ENCODE data around the gene GIPR. TPM values are rescaled to one million over a fixed set of nuclear protein-coding genes. Genes with fewer than 3 reads are reported as not detected.
"Not testable (repeated sequence)": the region's sequence is repeated elsewhere in the genome, so short reads cannot be mapped to it uniquely, and the experiment has no call there.

Gene GIPR
- total and polyA plus RNA-seq, 2 experiments from 2014 or later, result 0.42 to 1.2 TPM

DNA sequence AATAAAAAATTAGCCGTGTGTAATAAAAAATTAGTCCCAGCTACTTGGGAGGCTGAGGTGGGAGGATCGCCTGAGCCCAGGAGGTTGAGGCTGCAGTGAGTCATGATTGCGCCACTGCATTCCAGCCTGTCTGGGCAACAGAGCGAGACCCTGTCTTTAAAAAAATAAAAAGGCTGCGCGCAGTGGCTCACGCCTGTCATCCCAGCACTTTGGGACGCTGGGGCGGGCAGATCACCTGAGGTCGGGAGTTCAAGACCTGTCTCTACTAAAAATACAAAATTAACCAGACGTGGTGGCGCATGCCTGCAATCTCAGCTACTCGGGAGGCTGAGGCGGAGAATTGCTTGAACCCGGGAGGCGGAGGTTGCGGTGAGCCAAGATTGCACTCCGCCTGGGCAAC is 60.7 kb downstream of the GIPR start:
- Histone ChIP-seq H3K79me2 (replicated peaks; ENCODE audit: insufficient read depth) (peaks cover 67% of the 10 kb centered on the region), H4K20me1 (replicated peaks; ENCODE audit: insufficient read depth) (peaks cover 16% of the 10 kb centered on the region)
- not testable (repeated sequence) for H3K9me3 Mint-ChIP-seq; DNase-seq (ENCODE audit: low spot score); H3K36me3 Mint-ChIP-seq (ENCODE audit: low read depth); H3K4me1 Mint-ChIP-seq; H3K9me2 ChIP-seq (ENCODE audit: insufficient read depth); H3K4me2 ChIP-seq; H2AFZ ChIP-seq; H3K4me3 Mint-ChIP-seq; H3K27ac ChIP-seq (ENCODE audit: low read depth); H3K27ac Mint-ChIP-seq; H3K27me3 Mint-ChIP-seq (ENCODE audit: insufficient read depth, low read depth, poor library complexity); H3K36me3 ChIP-seq (ENCODE audit: insufficient read depth); H3K4me1 ChIP-seq (ENCODE audit: insufficient read depth); ATAC-seq; H3K4me3 ChIP-seq; H3K27me3 ChIP-seq (ENCODE audit: insufficient read depth); H3F3A ChIP-seq (replicated peaks; ENCODE audit: low read depth)

DNA sequence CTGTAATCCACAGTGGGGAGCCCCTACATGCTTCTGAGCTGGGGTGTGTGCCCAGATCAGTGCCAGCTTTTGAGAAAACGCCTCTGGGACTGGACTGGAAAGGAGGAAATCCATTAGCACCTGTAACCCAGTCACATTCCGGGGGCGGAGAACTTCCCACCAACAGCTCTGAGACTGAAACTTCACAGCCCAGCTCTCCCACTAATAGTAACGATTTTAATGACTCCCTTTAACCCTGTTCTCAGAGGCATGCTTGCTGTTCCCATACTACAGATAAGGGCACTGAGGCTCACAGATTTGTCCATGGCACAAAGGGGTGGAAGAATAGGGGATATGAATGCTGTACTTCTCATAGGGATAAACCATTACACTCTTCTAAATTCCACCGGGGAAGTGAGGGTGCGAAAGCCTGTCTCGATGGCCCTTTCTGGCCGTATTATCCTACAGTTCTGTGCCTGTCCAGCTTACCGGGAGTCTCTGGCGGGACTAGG is 61.8 kb downstream of the GIPR start:
- no peaks in the 10 kb centered on the region for H3K36me3 Mint-ChIP-seq (ENCODE audit: low read depth)
- H3K79me2 ChIP-seq (replicated peaks; ENCODE audit: insufficient read depth), result peaks cover 56% of the 10 kb centered on the region
- no peak overlapping the region for H2AFZ ChIP-seq
- no peaks in the 10 kb centered on the region for H3K27me3 ChIP-seq (ENCODE audit: insufficient read depth)
- H3K27ac Mint-ChIP-seq, result peak overlapping the region; percentile 85
- peaks cover 9% of the 10 kb centered on the region for H3K4me1 Mint-ChIP-seq
- peak overlapping the region; percentile 87 for H3K4me3 ChIP-seq
- H3K9me3 Mint-ChIP-seq, result no peaks in the 10 kb centered on the region
- peak overlapping the region; percentile 34; the same call in 1 of the 2 replicates for H3K27ac ChIP-seq (ENCODE audit: low read depth)
- no peaks in the 10 kb centered on the region for H3K36me3 ChIP-seq (ENCODE audit: insufficient read depth)
- H3K4me3 Mint-ChIP-seq, result peak overlapping the region; percentile 92
- DNase-seq (ENCODE audit: low spot score) (peak; percentile 33), ATAC-seq (peak; percentile 3; the same call in 2 of the 3 replicates)
- peaks cover 8% of the 10 kb centered on the region for H3K4me1 ChIP-seq (ENCODE audit: insufficient read depth)
- peaks cover 3% of the 10 kb centered on the region; the same call in 1 of the 2 replicates for H3F3A ChIP-seq (replicated peaks; ENCODE audit: low read depth)
- peaks cover 1% of the 10 kb centered on the region for H3K27me3 Mint-ChIP-seq (ENCODE audit: insufficient read depth, low read depth, poor library complexity)
- H3K9me2 ChIP-seq (ENCODE audit: insufficient read depth), result no peaks in the 10 kb centered on the region
- H4K20me1 ChIP-seq (replicated peaks; ENCODE audit: insufficient read depth), result peaks cover 16% of the 10 kb centered on the region
- H3K4me2 ChIP-seq, result peak overlapping the region; percentile 85
- TF ChIP-seq STAT1 (IDR thresholded peaks at IDR 0.05; ENCODE audit: unreplicated experiment) (no peak), ZNF114 (CRISPR knock-in tag; IDR thresholded peaks at IDR 0.05) (no peak), ZNF331 (CRISPR knock-in tag; IDR thresholded peaks at IDR 0.05; ENCODE audit: low read depth) (no peak), EZH2 (IDR thresholded peaks at IDR 0.05; ENCODE audit: low read depth, unreplicated experiment) (no peak), NANOG (IDR thresholded peaks at IDR 0.05; ENCODE audit: borderline replicate concordance) (no peak), EZH2phosphoT487 (IDR thresholded peaks at IDR 0.05; ENCODE audit: unreplicated experiment) (no peak)
- TF ChIP-seq, protein P1, sequence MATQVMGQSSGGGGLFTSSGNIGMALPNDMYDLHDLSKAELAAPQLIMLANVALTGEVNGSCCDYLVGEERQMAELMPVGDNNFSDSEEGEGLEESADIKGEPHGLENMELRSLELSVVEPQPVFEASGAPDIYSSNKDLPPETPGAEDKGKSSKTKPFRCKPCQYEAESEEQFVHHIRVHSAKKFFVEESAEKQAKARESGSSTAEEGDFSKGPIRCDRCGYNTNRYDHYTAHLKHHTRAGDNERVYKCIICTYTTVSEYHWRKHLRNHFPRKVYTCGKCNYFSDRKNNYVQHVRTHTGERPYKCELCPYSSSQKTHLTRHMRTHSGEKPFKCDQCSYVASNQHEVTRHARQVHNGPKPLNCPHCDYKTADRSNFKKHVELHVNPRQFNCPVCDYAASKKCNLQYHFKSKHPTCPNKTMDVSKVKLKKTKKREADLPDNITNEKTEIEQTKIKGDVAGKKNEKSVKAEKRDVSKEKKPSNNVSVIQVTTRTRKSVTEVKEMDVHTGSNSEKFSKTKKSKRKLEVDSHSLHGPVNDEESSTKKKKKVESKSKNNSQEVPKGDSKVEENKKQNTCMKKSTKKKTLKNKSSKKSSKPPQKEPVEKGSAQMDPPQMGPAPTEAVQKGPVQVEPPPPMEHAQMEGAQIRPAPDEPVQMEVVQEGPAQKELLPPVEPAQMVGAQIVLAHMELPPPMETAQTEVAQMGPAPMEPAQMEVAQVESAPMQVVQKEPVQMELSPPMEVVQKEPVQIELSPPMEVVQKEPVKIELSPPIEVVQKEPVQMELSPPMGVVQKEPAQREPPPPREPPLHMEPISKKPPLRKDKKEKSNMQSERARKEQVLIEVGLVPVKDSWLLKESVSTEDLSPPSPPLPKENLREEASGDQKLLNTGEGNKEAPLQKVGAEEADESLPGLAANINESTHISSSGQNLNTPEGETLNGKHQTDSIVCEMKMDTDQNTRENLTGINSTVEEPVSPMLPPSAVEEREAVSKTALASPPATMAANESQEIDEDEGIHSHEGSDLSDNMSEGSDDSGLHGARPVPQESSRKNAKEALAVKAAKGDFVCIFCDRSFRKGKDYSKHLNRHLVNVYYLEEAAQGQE (IDR thresholded peaks at IDR 0.05; ENCODE audit: unreplicated experiment), result no peak
- TF ChIP-seq, protein P2, sequence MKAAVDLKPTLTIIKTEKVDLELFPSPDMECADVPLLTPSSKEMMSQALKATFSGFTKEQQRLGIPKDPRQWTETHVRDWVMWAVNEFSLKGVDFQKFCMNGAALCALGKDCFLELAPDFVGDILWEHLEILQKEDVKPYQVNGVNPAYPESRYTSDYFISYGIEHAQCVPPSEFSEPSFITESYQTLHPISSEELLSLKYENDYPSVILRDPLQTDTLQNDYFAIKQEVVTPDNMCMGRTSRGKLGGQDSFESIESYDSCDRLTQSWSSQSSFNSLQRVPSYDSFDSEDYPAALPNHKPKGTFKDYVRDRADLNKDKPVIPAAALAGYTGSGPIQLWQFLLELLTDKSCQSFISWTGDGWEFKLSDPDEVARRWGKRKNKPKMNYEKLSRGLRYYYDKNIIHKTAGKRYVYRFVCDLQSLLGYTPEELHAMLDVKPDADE (IDR thresholded peaks at IDR 0.05), result no peak
- TF ChIP-seq, protein P3, sequence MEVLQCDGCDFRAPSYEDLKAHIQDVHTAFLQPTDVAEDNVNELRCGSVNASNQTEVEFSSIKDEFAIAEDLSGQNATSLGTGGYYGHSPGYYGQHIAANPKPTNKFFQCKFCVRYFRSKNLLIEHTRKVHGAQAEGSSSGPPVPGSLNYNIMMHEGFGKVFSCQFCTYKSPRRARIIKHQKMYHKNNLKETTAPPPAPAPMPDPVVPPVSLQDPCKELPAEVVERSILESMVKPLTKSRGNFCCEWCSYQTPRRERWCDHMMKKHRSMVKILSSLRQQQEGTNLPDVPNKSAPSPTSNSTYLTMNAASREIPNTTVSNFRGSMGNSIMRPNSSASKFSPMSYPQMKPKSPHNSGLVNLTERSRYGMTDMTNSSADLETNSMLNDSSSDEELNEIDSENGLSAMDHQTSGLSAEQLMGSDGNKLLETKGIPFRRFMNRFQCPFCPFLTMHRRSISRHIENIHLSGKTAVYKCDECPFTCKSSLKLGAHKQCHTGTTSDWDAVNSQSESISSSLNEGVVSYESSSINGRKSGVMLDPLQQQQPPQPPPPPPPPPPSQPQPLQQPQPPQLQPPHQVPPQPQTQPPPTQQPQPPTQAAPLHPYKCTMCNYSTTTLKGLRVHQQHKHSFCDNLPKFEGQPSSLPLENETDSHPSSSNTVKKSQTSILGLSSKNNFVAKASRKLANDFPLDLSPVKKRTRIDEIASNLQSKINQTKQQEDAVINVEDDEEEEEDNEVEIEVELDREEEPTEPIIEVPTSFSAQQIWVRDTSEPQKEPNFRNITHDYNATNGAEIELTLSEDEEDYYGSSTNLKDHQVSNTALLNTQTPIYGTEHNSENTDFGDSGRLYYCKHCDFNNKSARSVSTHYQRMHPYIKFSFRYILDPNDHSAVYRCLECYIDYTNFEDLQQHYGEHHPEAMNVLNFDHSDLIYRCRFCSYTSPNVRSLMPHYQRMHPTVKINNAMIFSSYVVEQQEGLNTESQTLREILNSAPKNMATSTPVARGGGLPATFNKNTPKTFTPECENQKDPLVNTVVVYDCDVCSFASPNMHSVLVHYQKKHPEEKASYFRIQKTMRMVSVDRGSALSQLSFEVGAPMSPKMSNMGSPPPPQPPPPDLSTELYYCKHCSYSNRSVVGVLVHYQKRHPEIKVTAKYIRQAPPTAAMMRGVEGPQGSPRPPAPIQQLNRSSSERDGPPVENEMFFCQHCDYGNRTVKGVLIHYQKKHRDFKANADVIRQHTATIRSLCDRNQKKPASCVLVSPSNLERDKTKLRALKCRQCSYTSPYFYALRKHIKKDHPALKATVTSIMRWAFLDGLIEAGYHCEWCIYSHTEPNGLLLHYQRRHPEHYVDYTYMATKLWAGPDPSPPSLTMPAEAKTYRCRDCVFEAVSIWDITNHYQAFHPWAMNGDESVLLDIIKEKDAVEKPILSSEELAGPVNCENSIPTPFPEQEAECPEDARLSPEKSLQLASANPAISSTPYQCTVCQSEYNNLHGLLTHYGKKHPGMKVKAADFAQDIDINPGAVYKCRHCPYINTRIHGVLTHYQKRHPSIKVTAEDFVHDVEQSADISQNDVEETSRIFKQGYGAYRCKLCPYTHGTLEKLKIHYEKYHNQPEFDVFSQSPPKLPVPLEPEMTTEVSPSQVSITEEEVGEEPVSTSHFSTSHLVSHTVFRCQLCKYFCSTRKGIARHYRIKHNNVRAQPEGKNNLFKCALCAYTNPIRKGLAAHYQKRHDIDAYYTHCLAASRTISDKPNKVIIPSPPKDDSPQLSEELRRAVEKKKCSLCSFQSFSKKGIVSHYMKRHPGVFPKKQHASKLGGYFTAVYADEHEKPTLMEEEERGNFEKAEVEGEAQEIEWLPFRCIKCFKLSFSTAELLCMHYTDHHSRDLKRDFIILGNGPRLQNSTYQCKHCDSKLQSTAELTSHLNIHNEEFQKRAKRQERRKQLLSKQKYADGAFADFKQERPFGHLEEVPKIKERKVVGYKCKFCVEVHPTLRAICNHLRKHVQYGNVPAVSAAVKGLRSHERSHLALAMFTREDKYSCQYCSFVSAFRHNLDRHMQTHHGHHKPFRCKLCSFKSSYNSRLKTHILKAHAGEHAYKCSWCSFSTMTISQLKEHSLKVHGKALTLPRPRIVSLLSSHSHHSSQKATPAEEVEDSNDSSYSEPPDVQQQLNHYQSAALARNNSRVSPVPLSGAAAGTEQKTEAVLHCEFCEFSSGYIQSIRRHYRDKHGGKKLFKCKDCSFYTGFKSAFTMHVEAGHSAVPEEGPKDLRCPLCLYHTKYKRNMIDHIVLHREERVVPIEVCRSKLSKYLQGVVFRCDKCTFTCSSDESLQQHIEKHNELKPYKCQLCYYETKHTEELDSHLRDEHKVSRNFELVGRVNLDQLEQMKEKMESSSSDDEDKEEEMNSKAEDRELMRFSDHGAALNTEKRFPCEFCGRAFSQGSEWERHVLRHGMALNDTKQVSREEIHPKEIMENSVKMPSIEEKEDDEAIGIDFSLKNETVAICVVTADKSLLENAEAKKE (CRISPR knock-in tag; IDR thresholded peaks at IDR 0.05), result no peak

Data from GM23338 (cell line).